Progenitor cell of endocrine pancreas (in vitro differentiated cells): ENCODE data around the gene PERCC1. TPM values are rescaled to one million over a fixed set of nuclear protein-coding genes. Genes with fewer than 3 reads are reported as not detected.

ENCODE experiments used
- DNase-seq: peaks from one replicate; pipeline ENCODE4 v3.0.0; 2021; ENCODE audit warnings: low spot score; ENCODE audit not compliant: unreplicated experiment
- H3K27ac Mint-ChIP-seq: 2 replicates; pipeline ENCODE4 v1.8.0; 2021; ENCODE audit warnings: mild to moderate bottlenecking, moderate library complexity, mixed read lengths
- H3K27me3 Mint-ChIP-seq: 2 replicates; pipeline ENCODE4 v1.8.0; 2021; ENCODE audit warnings: mixed read lengths
- H3K36me3 Mint-ChIP-seq: 2 replicates; pipeline ENCODE4 v1.8.0; 2022; ENCODE audit warnings: mixed read lengths; ENCODE audit not compliant: insufficient read depth
- H3K4me1 Mint-ChIP-seq: 2 replicates; pipeline ENCODE4 v1.8.0; 2021; ENCODE audit warnings: low read depth, mixed read lengths
- H3K4me3 Mint-ChIP-seq: 2 replicates; pipeline ENCODE4 v1.8.0; 2021; ENCODE audit warnings: low read depth, mild to moderate bottlenecking, moderate library complexity, mixed read lengths
- H3K9me3 Mint-ChIP-seq: 2 replicates; pipeline ENCODE4 v1.8.0; 2021; ENCODE audit warnings: low read depth, mixed read lengths
- CTCF ChIP-seq: fragments of 200-600 bp; sonication (generic); IDR thresholded peaks from one replicate; pipeline ENCODE4 v1.5.0; 2021; ENCODE audit warnings: antibody characterized with exemption, mild to moderate bottlenecking; ENCODE audit not compliant: unreplicated experiment
- long read RNA-seq: library from polyadenylated mRNA; unstranded; transcript quantifications from one replicate; pipeline ENCODE4 v2.0.0, GENCODE V29; 2020
- total RNA-seq: library from RNA; stranded (reverse); gene quantifications from 2 replicates; pipeline ENCODE4 v1.2.1, GENCODE V29; 2021

The PERCC1 gene
- total RNA-seq = 7.1 and 7.6 TPM in 2 replicates
- long read RNA-seq = 0 reads

DNA sequence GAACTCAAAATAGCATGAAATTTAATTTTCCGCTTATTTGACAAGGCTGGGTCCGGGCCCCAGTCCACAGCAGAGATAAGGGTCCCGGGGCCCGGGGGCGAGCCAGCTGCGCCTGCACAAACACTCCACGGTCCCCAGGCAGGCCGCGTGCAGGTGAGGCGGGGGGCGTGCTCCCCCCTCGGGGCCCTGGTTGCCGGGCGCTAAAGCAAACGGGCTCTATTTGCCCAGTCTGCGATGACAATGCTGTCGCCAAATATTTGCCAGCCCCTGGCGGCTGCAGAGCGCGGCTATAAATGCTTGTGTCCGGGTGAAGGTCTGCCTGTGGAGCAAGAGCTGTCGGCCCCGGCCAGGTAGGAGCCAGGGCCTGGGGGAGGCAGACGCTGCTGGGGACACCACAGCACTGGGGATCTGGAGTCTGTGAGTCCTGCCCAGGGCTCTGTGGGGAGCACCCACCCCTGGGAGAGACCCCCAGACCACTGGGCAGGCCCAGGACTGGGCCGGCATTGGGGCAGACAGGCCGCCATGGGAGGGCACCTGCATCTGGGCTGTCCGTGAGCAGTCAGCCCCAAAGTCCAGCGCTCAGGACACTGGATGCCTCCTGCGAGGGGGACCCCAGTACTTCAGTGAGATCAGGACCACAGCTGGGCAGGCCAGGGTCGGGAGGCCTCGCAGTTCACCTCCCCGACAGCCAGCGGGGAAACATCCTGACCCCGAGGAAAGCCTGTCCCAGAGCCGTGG is at the start of gene PERCC1:
Gene PERCC1 (plus strand): TSS at position 320 of the 738 bp plus-strand sequence. CDS start 1,516 bp downstream, outside the sequence.
- peak; percentile 55 for TF ChIP-seq CTCF
- no peaks in the 10 kb centered on the region for H3K36me3 Mint-ChIP-seq
- H3K4me1 Mint-ChIP-seq = peaks cover 22% of the 10 kb centered on the region
- peak; percentile 73 for DNase-seq
- no peaks in the 10 kb centered on the region for H3K9me3 Mint-ChIP-seq
- peak within 1 kb of the TSS; percentile 73 for H3K27ac Mint-ChIP-seq
- peak within 1 kb of the TSS; percentile 56 for H3K4me3 Mint-ChIP-seq
- no peaks in the 10 kb centered on the region for H3K27me3 Mint-ChIP-seq

- Mint-ChIP-seq H3K9me3 (no peaks in the 10 kb centered on the region), H3K4me3 (no peak overlapping the region), H3K27me3 (peaks cover 7% of the 10 kb centered on the region), H3K4me1 (peaks cover 8% of the 10 kb centered on the region), H3K27ac (no peak overlapping the region), H3K36me3 (peaks cover 5% of the 10 kb centered on the region)
- no peak for TF ChIP-seq CTCF
- DNase-seq = no peak
Observed at GRCh38 chr16:1381612-1382406, 49.1 kb upstream of the PERCC1 start.

DNA sequence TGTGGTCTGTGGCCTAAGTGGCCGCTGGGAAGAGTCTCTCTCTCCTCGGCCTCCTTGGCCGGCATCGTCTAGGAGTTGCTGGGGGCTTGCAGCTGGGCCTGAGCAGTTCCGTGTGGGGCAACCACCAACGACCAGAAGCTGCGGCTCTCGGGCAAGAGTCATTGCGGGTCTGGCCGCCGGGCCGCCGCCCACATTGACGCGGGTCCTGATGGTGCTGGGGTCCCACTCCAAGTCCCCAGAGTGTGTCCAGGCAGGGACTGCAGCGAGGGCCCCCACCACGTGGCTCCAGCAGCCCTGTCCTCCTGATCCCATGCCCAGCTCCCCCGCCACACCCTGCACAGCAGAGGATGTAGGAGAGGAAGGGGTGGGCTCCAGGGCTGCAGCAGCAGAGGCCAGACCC is 47.3 kb upstream of the PERCC1 start:
- no peak overlapping the region for H3K27ac Mint-ChIP-seq
- TF ChIP-seq CTCF = no peak
- peaks cover 7% of the 10 kb centered on the region for H3K4me1 Mint-ChIP-seq
- DNase-seq = no peak
- peaks cover 3% of the 10 kb centered on the region for H3K27me3 Mint-ChIP-seq
- H3K4me3 Mint-ChIP-seq = no peak overlapping the region
- no peaks in the 10 kb centered on the region for H3K9me3 Mint-ChIP-seq
- peaks cover 5% of the 10 kb centered on the region for H3K36me3 Mint-ChIP-seq

DNA sequence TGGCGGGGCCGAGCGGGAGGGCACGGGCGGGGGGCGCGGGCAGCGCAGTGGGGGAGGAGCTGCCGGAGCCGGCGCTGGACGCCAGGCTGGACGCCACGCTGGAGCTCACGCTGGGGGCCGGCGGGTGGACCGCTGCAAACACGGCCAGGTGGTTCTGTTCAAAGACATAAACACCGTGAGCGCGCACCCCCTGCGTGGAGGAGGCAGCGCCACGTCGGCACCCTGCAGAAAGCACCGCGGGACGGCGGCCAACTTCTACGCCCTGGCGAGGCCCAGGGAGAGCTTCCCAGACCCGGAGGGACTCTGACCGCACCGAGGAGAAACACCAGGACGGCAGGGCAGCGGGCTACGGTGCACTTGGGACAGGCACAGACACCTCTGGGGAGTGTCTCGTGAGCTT is 45.6 kb upstream of the PERCC1 start:
- Mint-ChIP-seq H3K4me1 (peaks cover under 1% of the 10 kb centered on the region), H3K9me3 (no peaks in the 10 kb centered on the region), H3K36me3 (peaks cover 5% of the 10 kb centered on the region), H3K27me3 (no peaks in the 10 kb centered on the region), H3K27ac (no peak overlapping the region), H3K4me3 (no peak overlapping the region)
- no peak for DNase-seq
- TF ChIP-seq CTCF = no peak

GRCh38 chr16:1387331-1387730 is 43.5 kb upstream of the PERCC1 start:
- H3K4me1 Mint-ChIP-seq = no peaks in the 10 kb centered on the region
- no peaks in the 10 kb centered on the region for H3K9me3 Mint-ChIP-seq
- no peak for TF ChIP-seq CTCF
- no peak overlapping the region for H3K4me3 Mint-ChIP-seq
- H3K27me3 Mint-ChIP-seq = no peaks in the 10 kb centered on the region
- DNase-seq = no peak
- no peak overlapping the region for H3K27ac Mint-ChIP-seq
- peaks cover 4% of the 10 kb centered on the region for H3K36me3 Mint-ChIP-seq
